Endodermal cell (in vitro differentiated cells): ENCODE data around the gene C1orf35. TPM values are rescaled to one million over a fixed set of nuclear protein-coding genes. Genes with fewer than 3 reads are reported as not detected.
A peak's percentile ranks its signal among the peaks of the same experiment; 100 is the strongest.

Experiments
- DNase-seq: peaks from one replicate; pipeline ENCODE4 v3.0.0-alpha.2; 2017
- H3K27ac ChIP-seq: 2 replicates; pipeline ENCODE4 v1.5.1; 2013; ENCODE audit warnings: mild to moderate bottlenecking, low read depth, low read length, moderate library complexity
- H3K27me3 ChIP-seq: 2 replicates; pipeline ENCODE4 v1.6.1; 2013; ENCODE audit warnings: mild to moderate bottlenecking, low read length, moderate library complexity; ENCODE audit not compliant: insufficient read depth, control insufficient read depth, poor library complexity, severe bottlenecking
- H3K36me3 ChIP-seq: 2 replicates; pipeline ENCODE4 v1.7.0; 2013; ENCODE audit warnings: mild to moderate bottlenecking, low read length, moderate library complexity; ENCODE audit not compliant: control insufficient read depth, insufficient read depth
- H3K4me1 ChIP-seq: one replicate; pipeline ENCODE4 v1.7.0; 2013; ENCODE audit warnings: low read length; ENCODE audit not compliant: control insufficient read depth, insufficient read depth
- H3K4me3 ChIP-seq: 2 replicates; pipeline ENCODE4 v1.5.1; 2013; ENCODE audit warnings: mild to moderate bottlenecking, low read length, moderate library complexity
- H3K9ac ChIP-seq: 2 replicates; pipeline ENCODE4 v1.6.1; 2013; ENCODE audit warnings: mild to moderate bottlenecking, low read length, moderate library complexity; ENCODE audit not compliant: poor library complexity, severe bottlenecking; ENCODE audit errors: extremely low read depth
- H3K9me3 ChIP-seq: 2 replicates; pipeline ENCODE4 v1.6.1; 2013; ENCODE audit warnings: mild to moderate bottlenecking, low read length, moderate library complexity; ENCODE audit not compliant: control insufficient read depth
- H3K27ac Mint-ChIP-seq: 2 replicates; pipeline ENCODE4 v1.8.0; 2020; ENCODE audit warnings: mixed read lengths
- H3K27me3 Mint-ChIP-seq: 2 replicates; pipeline ENCODE4 v1.8.0; 2021; ENCODE audit warnings: mild to moderate bottlenecking, mixed read lengths; ENCODE audit not compliant: insufficient read depth
- H3K36me3 Mint-ChIP-seq: 2 replicates; pipeline ENCODE4 v1.8.0; 2020; ENCODE audit warnings: low read depth, mixed read lengths
- H3K4me1 Mint-ChIP-seq: 2 replicates; pipeline ENCODE4 v1.8.0; 2020; ENCODE audit warnings: mixed read lengths
- H3K4me3 Mint-ChIP-seq: 2 replicates; pipeline ENCODE4 v1.8.0; 2020; ENCODE audit warnings: mild to moderate bottlenecking, moderate library complexity, mixed read lengths
- H3K9me3 Mint-ChIP-seq: 2 replicates; pipeline ENCODE4 v1.8.0; 2020; ENCODE audit warnings: mild to moderate bottlenecking, mixed read lengths
- CTCF ChIP-seq: fragments of 200-600 bp; sonication (generic); conservative IDR thresholded peaks from 2 replicates; pipeline ENCODE4 v1.5.0; 2021; ENCODE audit warnings: antibody characterized with exemption, mild to moderate bottlenecking
- WGBS, 2 experiments: methylation state at CpG; one replicate each; pipeline versions ENCODE4 v1.1.5 to v1.1.7; 2013; ENCODE audit warnings: missing lambda C conversion rate in 2 of 2, mixed read lengths in 1 of 2; ENCODE audit not compliant: insufficient coverage in 1 of 2, insufficient read length in 1 of 2; 5-methylcytosine and 5-hydroxymethylcytosine counted together
- total RNA-seq, 2 donors: library from RNA; stranded (reverse); fragmentation: NEBNext Ultra II Directional in 1 of 2; extraction: Animal tissue kit (Norgen Biotek cat#: 25700) in 1 of 2; gene quantifications; 2 replicates in 1 of 2; 3 replicates in 1 of 2; pipeline ENCODE4 v1.2.1, GENCODE V29; 2021

Gene C1orf35
- total RNA-seq, 2 donors from 2014 or later: 31.6 to 34.0 TPM

GRCh38 chr1:228085287-228085951 is 17.7 kb downstream of the C1orf35 start:
- no peaks in the 10 kb centered on the region for H3K9me3 ChIP-seq

GRCh38 chr1:228084797-228085196 is 18.3 kb downstream of the C1orf35 start:
- no peaks in the 10 kb centered on the region for H3K9me3 ChIP-seq
- Mint-ChIP-seq H3K27ac (peak overlapping the region; percentile 100), H3K9me3 (no peaks in the 10 kb centered on the region), H3K27me3 (peaks cover 2% of the 10 kb centered on the region), H3K4me3 (peak overlapping the region; percentile 99), H3K36me3 (peaks cover 27% of the 10 kb centered on the region), H3K4me1 (peaks cover 54% of the 10 kb centered on the region)
- DNase-seq: no peak
- peak overlapping the region; percentile 99 for H3K9ac ChIP-seq
- H3K27ac ChIP-seq: peak overlapping the region; percentile 40
- peaks cover 29% of the 10 kb centered on the region for H3K4me1 ChIP-seq
- no peaks in the 10 kb centered on the region for H3K27me3 ChIP-seq
- H3K36me3 ChIP-seq: peaks cover 42% of the 10 kb centered on the region
- peak overlapping the region; percentile 96 for H3K4me3 ChIP-seq
- 68 to 77% methylated on average over 3 to 5 of the region's 5 CpGs for WGBS, 2 experiments
- no peak for TF ChIP-seq CTCF

More at GRCh38 chr1:228085287-228085951, 17.7 kb downstream of the C1orf35 start:
- Mint-ChIP-seq H3K9me3 (no peaks in the 10 kb centered on the region), H3K4me3 (peak overlapping the region; percentile 99), H3K27me3 (no peaks in the 10 kb centered on the region), H3K36me3 (peaks cover 27% of the 10 kb centered on the region), H3K27ac (peak overlapping the region; percentile 100), H3K4me1 (peaks cover 59% of the 10 kb centered on the region)
- H3K27me3 ChIP-seq: no peaks in the 10 kb centered on the region
- peak overlapping the region; percentile 99 for H3K9ac ChIP-seq
- H3K4me3 ChIP-seq: peak overlapping the region; percentile 96
- no peak for TF ChIP-seq CTCF
- WGBS, 2 experiments: 42 to 61% methylated on average over 6 of the region's 6 CpGs
- peak overlapping the region; percentile 40 for H3K27ac ChIP-seq
- DNase-seq: peak; percentile 91
- H3K4me1 ChIP-seq: peaks cover 29% of the 10 kb centered on the region
- H3K36me3 ChIP-seq: peaks cover 48% of the 10 kb centered on the region

GRCh38 chr1:228084325-228084724 is 18.8 kb downstream of the C1orf35 start:
- H3K36me3 Mint-ChIP-seq: peaks cover 27% of the 10 kb centered on the region
- H3K27ac ChIP-seq: no peak overlapping the region

More at GRCh38 chr1:228084325-228084724, 18.8 kb downstream of the C1orf35 start:
- no peaks in the 10 kb centered on the region for H3K9me3 ChIP-seq
- no peak for DNase-seq
- peak overlapping the region; percentile 96 for H3K4me3 ChIP-seq
- no peak for TF ChIP-seq CTCF
- H3K4me3 Mint-ChIP-seq: peak overlapping the region; percentile 99
- H3K4me1 Mint-ChIP-seq: peaks cover 51% of the 10 kb centered on the region
- peaks cover 38% of the 10 kb centered on the region for H3K36me3 ChIP-seq
- peaks cover 29% of the 10 kb centered on the region for H3K4me1 ChIP-seq
- H3K9ac ChIP-seq: peak overlapping the region; percentile 99
- no peaks in the 10 kb centered on the region for H3K27me3 ChIP-seq
- WGBS, 2 experiments: 64 to 81% methylated on average over 3 of the region's 3 CpGs
- H3K27ac Mint-ChIP-seq: peak overlapping the region; percentile 100
- H3K27me3 Mint-ChIP-seq: peaks cover 2% of the 10 kb centered on the region
- H3K9me3 Mint-ChIP-seq: no peaks in the 10 kb centered on the region
